ENCODE results near the gene TPM1.

Gene TPM1

DNA sequence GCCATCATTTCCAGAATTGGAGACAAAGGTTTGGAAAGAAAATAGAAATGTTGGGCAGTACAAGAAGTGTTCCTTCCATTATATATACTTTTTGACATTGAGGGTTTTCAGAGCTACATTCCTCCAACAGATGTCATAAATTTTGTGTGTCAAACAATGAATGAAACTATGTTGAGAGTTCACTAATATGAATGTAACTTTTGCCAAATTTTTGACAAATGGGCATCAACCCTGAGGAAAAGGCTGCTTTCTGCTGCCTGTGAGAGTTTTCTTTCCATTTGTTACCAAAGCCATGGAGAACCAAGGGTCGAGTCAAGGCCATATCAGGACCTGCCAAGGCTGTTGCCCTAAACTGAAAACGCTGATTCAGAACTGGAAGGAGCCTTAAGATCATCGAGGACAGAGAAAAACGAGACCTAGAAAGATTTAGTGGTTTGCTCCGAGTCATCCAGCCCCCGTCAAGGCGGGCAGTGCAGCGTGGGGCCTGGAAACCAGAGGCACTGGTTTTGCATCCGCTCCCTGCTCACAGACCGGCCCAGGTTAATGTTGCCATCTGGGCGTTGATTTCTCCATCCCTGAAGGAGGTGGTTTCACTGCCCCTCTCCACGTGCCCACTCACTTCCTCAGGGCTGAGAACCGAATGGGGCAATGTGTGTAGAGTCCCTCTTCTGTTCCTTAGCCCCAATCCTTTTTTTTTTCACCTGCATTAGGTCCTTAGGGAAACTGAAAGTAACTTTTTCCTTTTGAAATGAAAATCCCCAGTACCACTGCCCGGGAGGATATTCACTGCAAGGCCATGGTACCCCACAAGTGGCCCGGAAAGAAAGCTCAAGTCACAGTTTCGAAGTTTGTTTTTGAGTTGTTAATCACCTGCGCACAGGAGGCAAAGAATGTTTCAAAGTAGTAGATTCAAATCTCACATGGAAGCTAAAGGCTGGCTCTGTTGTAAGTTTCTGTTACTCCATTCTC, 32.8 kb downstream of the TPM1 start:
- DNase-seq (ENCODE audit: low read depth), result no peak

DNA sequence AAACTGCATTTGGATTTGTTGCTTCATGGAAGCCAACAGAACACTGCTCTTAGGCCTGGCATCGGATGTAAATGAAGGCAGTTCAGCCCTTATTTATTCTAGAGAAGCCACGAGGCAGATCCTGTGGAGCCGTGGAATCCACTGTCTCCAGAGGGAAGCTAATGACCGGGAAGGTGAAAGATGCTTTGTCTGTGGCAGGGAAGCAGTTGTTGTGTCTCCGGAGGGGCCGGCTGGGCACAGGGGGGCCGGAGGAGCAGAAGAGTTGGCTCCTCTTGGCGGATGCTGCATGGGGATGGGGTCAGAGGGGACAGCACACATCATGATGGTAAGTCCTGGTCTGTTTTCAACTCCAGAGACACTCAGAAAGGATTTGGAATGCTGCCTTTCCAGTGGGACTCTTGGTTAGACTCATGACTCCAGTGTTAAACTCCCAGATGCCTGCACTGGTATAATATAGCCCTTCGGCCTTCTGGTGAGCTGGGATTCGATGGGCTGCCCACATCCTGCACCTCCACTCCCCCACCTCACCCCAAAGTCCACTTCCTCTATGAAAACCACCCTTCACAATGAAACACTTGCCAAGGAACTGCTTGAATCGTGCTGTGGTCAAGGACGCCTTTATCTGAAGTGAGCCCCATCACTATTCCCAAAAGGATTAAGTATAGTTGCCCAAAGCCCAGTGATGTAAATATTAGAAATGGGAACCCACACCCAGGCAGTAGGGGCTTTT, 33.6 kb downstream of the TPM1 start:
- no peak for DNase-seq (ENCODE audit: low read depth)

DNA sequence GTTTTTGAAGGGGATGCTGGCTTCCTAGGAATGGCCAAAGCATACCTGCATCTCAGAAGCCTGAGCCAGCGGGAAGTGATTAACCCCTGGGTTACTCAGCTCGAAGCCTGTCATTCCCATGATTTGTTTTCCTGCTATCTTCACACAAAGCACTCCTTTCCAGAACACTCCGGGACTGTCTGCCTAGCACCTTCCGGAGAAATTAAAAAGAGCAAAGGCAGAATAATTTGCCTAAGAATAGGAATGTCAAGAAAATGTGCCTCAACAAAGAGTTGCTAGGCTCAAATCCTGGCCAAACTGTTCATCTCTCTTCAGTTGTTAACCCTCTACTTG, 34.1 kb downstream of the TPM1 start:
- no peak for DNase-seq (ENCODE audit: low read depth)

DNA sequence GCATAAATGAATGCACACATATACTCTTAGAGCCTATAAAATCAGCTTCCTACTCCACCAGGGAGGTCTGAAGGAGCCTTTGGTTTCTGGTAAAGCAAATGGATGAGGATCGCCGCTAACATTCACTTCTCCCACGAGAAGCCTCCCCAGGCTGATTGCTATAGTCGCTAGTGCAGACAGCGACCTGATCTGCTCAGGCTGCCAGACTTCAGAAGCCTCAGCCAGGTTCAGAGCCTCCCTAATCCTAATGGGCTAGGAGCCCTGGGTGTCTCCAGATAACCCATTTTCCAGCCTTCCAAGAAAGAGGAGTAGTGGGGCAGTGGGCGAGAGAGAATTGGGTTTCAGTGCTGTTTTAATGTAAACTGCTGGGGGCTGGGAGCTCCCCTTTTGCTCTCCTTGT, 35.4 kb downstream of the TPM1 start:
- DNase-seq (ENCODE audit: low read depth), result no peak

GRCh38 chr15:63079947-63080626, 37.5 kb downstream of the TPM1 start:
- DNase-seq (ENCODE audit: low read depth), result no peak

- DNase-seq (ENCODE audit: low read depth), result no peak
Measured at GRCh38 chr15:63080634-63081250, 38.2 kb downstream of the TPM1 start.

DNA sequence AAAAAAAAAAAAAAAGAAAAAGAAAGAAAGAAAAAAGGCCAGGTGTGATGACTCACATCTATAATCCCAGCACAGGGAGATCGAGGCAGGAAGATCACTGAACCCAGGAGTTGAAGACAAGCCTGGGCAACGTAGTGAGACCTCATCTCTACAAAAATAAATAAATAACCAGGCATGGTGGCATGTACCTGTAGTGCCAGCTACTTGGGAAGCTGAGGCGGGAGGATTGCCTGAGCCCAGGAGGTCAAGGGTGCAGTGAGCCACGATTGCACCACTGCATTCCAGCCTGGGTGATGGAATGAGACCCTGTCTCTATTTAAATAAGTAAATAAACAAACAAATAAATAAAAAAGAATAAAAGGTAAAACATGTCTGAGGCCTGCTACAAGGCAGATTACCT, 39.8 kb downstream of the TPM1 start:
- DNase-seq (ENCODE audit: low read depth), result no peak

- DNase-seq (ENCODE audit: low read depth), result no peak
Measured at GRCh38 chr15:63083044-63083443, 40.5 kb downstream of the TPM1 start.

GRCh38 chr15:63083541-63083940, 41.0 kb downstream of the TPM1 start:
- DNase-seq (ENCODE audit: low read depth), result no peak

DNA sequence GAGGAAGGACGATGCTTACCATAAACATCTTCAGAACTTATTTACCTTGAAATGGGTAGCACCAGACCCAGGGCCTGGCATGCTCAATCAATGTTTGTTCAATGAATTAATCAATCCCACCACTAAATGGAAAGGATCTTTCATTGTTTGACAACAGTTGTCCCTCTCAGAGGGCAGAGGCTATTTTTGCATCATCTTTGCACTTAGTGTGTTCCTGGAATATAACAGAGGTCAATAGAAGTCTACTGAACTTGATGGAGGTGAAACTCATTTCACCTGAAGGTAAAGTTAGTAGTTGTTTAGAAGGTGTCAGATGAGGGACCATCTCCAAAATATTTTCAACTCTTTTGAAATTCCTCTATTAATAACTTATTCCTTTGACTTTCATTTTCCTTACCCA, 42.3 kb downstream of the TPM1 start:
- no peak for DNase-seq (ENCODE audit: low read depth)

DNA sequence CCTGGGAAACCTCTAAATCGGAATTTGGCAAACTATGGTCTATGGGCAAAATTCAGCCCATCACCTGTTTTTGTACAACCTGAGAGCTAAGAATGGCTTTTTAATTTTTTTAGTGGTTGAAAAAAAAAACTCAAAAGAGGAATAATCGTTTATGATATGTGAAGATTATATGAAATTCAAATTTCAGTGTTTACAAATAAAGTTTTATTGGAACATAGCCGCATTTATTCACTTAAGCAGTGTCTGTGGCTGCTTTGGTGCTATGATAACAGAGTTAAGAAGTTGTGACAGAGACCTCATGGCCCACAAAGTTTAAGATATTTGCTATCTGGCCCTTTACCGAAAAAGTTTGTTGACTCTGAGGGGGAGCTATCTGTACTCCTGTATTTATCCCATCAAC, 42.7 kb downstream of the TPM1 start:
- DNase-seq (ENCODE audit: low read depth), result no peak

- DNase-seq (ENCODE audit: low read depth), result no peak
Measured at GRCh38 chr15:63086271-63086670, 43.7 kb downstream of the TPM1 start.

DNA sequence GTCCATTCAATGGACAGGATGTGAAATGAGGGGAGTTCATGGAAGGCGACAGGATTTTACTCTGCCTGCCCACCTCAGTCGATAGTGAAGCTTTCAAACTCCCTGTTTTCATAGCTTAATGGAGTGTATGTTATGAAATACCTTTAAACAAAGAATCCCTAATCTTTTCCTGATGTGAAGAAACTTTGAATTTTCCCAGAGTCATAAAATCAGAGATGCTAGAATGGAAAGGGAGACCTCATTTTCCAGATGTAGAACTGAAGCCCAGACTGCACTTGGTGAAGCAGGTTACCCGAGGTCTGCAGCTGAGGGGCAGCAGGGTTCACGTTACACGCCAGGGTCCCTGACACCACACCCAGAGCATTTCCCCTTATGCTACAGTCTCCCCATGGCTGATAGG, 44.4 kb downstream of the TPM1 start:
- no peak for DNase-seq (ENCODE audit: low read depth)

DNA sequence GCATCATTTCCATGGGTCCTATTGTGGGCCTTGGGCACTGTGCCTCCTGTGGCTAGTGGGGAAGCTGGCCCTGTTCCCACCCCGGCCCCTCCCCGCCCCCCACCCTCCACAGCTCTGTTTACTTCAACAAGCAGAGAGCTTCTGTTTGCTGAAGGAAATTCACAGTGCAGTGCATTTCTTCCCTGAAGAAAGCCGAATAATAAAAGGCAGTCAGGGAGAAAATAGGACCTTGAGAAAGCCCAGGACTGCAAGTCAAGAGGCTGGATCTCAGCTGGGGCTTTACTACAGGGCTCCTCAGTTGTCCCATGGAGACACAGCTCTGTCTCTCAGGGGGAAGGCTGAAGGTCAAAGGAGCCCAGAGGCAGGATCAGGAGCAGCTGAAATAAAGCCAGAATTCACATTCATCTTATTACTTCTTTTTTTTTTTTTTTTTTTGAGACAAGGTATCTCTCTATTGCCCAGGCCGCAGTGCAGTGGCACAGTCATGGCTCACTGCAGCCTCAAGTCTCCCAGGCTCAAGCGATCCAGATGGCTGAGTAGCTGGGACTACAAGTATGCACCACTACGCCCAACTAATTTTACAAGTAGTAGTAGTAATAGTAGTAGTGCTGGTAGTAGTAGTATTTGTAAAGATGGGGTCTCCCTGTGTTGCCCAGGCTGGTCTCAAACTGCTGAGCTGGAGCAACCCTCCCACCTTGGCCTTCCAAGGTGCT, 46.1 kb downstream of the TPM1 start:
- DNase-seq (ENCODE audit: low read depth), result no peak

DNA sequence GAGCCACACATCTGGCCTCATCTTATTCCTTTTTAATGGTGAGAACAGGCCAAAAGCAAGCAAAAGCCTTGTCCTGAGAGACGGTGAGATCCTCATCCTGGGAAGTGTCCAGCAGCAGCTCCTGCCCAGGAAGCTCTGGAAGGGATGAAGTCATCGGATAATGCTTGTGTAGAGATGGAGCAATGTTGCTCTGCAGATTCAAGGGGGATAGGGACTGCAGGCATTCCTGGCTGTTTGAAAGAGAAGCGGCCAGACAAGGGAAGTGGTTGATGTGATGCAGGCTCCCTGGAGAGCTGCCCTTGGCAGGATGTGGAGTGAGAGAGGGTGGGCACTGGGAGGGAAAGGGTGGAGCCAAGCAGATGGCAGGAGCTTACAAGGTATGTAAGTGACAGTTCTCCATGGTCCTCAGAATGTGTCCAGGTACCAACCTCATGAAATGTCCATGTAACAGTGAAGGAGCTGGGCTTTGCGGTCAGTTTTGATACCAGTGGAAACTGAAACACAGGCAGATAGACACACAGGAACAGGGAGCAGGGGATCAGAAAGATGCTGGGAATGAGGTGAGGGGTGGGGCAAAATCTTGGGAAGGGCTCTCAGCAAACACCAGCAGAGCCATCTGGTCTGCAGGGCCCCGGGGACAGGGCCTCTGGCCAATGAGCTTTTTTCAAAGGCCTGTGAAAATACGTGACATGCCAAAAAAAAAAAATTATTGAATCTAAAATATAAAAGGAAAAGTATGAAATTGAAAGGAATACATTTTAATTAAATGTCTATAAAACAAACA, 46.9 kb downstream of the TPM1 start:
- no peak for DNase-seq (ENCODE audit: low read depth)

DNA sequence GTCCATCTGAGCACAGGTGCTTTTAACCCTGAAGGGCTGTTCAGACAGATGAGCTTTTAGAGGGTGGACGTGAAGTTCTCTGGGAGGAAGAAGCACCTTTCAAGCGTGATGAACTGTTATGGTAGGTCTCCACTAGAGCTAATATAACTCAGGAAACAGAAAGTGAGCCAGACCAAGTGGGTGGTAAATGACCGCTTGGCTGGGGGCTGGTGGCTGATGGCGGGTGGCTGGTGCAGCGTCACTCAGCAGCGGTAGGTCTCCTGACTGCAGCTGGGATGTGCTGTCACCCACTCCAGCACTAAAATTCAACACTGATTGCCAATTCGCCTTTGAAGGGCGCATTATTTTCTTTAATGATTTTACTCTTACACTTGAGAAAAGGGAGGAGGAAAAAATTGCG, 47.9 kb downstream of the TPM1 start:
- no peak for DNase-seq (ENCODE audit: low read depth)

DNA sequence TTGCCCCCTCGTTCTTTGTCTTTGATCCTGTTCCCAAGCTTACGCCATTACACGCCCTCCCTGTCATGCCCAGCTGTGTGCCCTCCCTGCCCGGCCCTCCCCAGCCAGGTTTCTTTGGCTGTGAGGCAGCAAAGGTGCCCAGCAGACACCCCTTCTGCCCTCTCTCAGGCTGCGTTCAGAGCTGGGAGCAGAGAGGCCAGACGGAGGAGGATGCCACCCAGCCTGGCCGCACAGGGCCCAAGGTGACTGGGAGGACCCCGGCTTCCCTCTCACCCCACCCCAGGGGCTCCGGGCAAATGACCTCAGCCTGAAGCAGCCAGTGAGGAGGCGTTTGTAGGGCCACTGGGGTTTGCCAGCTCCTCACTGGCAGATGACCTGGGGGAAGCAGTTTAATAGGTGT, 48.3 kb downstream of the TPM1 start:
- DNase-seq (ENCODE audit: low read depth), result no peak

GRCh38 chr15:63091679-63092446, 49.3 kb downstream of the TPM1 start:
- no peak for DNase-seq (ENCODE audit: low read depth)

DNA sequence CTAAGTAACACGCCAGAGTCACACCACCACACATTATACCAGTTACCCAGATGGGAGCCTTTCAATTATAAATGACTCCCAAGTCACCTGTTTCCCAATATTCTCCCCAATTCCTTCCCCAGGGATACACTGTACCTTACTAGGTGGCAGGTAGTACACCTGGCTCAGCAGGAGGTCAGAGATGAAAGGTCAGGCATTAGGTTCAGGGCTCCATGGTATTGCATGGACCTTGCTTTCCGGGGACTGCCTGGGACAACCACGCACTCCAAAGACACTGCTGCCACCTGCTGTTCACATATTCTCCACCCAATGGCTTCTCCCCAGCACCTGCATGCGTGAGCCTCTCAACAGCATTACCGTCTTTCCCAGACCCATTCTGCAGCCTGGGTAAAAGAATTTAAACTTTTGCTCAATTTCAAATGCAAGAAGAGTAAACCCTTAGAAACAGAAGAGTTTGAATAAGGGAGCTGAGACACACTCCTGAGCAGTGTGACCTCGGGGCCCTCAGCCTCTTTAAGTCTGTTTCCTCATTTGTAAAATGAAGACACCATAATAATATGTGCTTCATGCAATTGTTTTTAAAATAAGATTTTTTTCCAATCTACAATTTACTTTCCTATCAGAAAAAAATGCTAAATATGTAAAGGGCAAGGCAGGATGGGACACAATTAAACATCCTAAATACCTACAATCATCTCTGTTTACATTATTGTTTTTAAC, 51.1 kb downstream of the TPM1 start:
- DNase-seq (ENCODE audit: low read depth), result peak; percentile 59
